ENCODE results near the gene ABCC8. TPM values are rescaled to one million over a fixed set of nuclear protein-coding genes. Genes with fewer than 3 reads are reported as not detected.

ABCC8 gene
- total and polyA plus RNA-seq, 9 of the 15 experiments (the other 6 are each of a cell fraction or from before 2014, with no cell fraction given), result not detected

DNA sequence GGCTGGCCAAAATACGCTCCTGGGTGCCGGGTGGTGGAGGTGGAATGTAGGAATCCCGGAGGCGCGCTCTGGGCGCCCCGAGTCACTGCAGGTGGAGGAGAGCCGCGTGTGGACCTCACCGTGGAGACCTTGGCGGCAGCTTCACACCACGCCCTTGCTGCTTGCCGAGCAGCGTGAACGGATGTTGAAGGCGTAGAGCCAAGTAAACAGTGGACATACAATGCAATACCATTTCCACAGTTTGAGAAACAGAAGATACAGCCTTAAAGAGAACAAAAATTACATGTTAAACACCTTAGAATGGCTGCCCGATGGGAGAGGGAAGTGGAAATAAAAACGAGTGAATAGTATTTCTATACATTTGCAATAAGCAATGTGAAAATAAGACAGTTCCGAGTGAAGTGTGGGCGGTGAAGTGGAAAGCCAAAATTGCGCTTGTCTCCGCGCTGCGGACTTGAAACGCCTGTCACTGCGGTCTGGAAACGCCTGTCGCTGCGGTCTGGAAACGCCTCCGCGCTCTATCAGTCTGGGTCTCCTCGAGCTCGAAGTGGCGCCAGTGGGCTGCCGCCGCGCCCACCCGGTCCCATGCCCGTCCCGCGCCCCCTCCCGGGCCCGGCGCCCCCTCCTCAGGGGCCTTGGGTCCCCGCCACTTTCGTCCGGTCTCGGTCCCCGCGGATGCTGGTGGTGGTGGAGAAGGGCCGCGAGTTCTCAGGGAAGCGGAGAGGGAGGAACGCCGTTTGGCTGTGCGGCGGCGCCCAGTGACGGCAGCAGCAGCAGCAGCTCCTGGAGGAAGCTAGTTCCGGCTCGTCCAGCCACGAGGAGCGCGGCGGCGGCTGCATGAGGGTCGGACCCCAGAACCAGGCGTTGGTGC is 123.5 kb downstream of the ABCC8 start (continued):
- TF ChIP-seq TAF1 (IDR thresholded peaks at IDR 0.05; ENCODE audit: control insufficient read depth, extremely low read depth, insufficient read depth, low read length, severe bottlenecking), result peak; percentile 74
- TF ChIP-seq, protein P1, sequence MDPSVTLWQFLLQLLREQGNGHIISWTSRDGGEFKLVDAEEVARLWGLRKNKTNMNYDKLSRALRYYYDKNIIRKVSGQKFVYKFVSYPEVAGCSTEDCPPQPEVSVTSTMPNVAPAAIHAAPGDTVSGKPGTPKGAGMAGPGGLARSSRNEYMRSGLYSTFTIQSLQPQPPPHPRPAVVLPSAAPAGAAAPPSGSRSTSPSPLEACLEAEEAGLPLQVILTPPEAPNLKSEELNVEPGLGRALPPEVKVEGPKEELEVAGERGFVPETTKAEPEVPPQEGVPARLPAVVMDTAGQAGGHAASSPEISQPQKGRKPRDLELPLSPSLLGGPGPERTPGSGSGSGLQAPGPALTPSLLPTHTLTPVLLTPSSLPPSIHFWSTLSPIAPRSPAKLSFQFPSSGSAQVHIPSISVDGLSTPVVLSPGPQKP (CRISPR knock-in tag; IDR thresholded peaks at IDR 0.05), result no peak
- TF ChIP-seq SLC30A9 (CRISPR knock-in tag; IDR thresholded peaks at IDR 0.05), result no peak
- TF ChIP-seq MAZ (CRISPR knock-in tag; conservative IDR thresholded peaks at IDR 0.05 in 1 of 2, IDR thresholded peaks at IDR 0.05 in 1 of 2), result peak in 1 of 2 experiments; percentile 49; a peak in 3 of 4 replicates
- 0 out of 2 replicates have a peak, but pooled peaks have one; percentile 4 for TF ChIP-seq ETV5 (CRISPR knock-in tag; IDR thresholded peaks at IDR 0.05; ENCODE audit: low read depth)
- TF ChIP-seq ATF7 (IDR thresholded peaks at IDR 0.05), result peak; percentile 63
- peak; percentile 28 for TF ChIP-seq TAF9B (IDR thresholded peaks at IDR 0.05; ENCODE audit: partially characterized antibody)
- TF ChIP-seq CREB1 (IDR thresholded peaks at IDR 0.05), result peak; percentile 79; the same call in 1 of the 2 replicates
- TF ChIP-seq CREB1 (CRISPR knock-in tag; IDR thresholded peaks at IDR 0.05), result peak; percentile 67
- TF ChIP-seq NR1H2 (CRISPR knock-in tag; IDR thresholded peaks at IDR 0.05), result no peak
- TF ChIP-seq SOX6 (IDR thresholded peaks at IDR 0.05), result no peak; the same call in none of the 2 replicates
- TF ChIP-seq CBX3 (IDR thresholded peaks at IDR 0.05; ENCODE audit: borderline replicate concordance in 1 of 2, low read length in 2 of 2), result peak in 1 of 2 experiments; percentile 64; a peak in 1 of 3 replicates
- TF ChIP-seq MBD2 (IDR thresholded peaks at IDR 0.05; ENCODE audit: borderline replicate concordance, low read depth), result 0 out of 2 replicates have a peak, but pooled peaks have one; percentile 29
- TF ChIP-seq CHD4 (IDR thresholded peaks at IDR 0.05; ENCODE audit: insufficient read depth, insufficient replicate concordance, low read depth, low read length, poor library complexity, severe bottlenecking), result no peak
- TF ChIP-seq EGR1 (conservative IDR thresholded peaks at IDR 0.05), result peak; percentile 85
- TF ChIP-seq, protein P2, sequence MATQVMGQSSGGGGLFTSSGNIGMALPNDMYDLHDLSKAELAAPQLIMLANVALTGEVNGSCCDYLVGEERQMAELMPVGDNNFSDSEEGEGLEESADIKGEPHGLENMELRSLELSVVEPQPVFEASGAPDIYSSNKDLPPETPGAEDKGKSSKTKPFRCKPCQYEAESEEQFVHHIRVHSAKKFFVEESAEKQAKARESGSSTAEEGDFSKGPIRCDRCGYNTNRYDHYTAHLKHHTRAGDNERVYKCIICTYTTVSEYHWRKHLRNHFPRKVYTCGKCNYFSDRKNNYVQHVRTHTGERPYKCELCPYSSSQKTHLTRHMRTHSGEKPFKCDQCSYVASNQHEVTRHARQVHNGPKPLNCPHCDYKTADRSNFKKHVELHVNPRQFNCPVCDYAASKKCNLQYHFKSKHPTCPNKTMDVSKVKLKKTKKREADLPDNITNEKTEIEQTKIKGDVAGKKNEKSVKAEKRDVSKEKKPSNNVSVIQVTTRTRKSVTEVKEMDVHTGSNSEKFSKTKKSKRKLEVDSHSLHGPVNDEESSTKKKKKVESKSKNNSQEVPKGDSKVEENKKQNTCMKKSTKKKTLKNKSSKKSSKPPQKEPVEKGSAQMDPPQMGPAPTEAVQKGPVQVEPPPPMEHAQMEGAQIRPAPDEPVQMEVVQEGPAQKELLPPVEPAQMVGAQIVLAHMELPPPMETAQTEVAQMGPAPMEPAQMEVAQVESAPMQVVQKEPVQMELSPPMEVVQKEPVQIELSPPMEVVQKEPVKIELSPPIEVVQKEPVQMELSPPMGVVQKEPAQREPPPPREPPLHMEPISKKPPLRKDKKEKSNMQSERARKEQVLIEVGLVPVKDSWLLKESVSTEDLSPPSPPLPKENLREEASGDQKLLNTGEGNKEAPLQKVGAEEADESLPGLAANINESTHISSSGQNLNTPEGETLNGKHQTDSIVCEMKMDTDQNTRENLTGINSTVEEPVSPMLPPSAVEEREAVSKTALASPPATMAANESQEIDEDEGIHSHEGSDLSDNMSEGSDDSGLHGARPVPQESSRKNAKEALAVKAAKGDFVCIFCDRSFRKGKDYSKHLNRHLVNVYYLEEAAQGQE (IDR thresholded peaks at IDR 0.05; ENCODE audit: borderline replicate concordance), result peak; percentile 20; the same call in 1 of the 2 replicates
- TF ChIP-seq, protein P2 (CRISPR knock-in tag; IDR thresholded peaks at IDR 0.05; ENCODE audit: low read depth), result no peak
- TF ChIP-seq KAT7 (CRISPR knock-in tag; IDR thresholded peaks at IDR 0.05; ENCODE audit: borderline replicate concordance), result peak; percentile 63; the same call in 1 of the 2 replicates
